Activated CD8-positive, alpha-beta memory T cell treated with anti-CD3 and anti-CD28 coated beads, Interleukin-2, amount 50 U/mL, for 24 hours (primary cell): ENCODE data around the gene LHX4.

Experiments used
- DNase-seq: peaks from one replicate; pipeline ENCODE4 v3.0.0-alpha.2; 2020; ENCODE audit errors: extremely low read depth

The LHX4 gene

DNA sequence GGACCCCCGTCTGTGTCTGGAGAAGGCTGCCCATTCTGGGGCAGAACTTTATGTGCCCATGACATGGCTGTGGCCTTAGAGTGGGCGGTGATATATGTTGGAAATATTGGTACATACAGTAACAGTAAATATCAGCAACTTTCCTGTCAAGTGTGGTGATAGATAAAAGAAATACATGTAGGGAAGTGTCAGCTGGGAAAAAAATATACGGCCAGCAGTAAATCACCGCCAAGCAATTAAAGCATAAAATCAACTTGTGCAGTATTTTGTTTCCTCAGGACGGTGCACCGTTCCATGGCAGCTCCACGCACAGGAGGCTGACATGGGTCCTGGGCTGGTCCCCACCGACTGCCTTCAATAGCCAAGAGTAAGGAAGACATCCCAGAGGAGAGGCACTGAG is 27.4 kb downstream of the LHX4 start:
- DNase-seq, result no peak

DNA sequence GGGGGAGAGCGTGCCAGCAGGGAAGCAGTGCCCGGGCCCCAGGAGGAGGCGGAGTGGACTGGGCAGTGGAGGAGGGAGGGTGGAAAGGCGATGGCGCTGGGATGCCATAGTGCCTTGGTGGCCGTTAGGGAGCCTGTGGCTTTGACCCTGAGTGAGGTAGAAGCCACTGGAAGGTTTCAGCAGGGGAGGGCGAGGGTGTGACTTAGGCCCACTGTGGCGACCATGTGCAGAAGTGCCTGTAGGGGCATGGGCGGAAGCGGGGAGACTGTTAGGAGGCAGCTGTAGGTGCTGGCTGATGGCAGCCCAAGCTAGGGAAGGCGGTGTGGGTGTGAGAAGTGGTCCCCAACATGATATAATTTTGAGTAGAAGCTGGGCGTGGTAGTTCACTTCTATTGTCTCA is 28.2 kb downstream of the LHX4 start:
- DNase-seq, result no peak

DNA sequence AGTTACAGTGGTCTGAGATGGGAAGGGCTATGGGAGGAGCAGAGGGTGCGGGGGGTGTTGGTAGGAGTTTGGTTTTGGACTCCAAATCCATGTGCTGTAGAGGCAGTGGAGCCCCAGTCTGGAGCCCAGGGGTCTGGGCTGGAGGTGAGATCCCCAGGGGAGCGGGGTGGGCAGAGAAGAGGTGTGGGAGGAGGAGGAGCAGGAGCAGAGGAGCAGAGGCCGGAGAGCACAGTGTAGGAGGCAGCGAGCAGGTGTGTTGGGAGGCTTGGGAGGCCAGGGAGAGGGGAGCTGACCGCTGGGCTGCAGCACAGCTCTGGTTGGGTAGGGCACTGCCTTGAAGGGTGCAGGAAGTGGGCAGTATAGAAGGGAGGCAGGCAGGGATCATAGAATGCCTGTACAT is 28.9 kb downstream of the LHX4 start:
- no peak for DNase-seq

DNA sequence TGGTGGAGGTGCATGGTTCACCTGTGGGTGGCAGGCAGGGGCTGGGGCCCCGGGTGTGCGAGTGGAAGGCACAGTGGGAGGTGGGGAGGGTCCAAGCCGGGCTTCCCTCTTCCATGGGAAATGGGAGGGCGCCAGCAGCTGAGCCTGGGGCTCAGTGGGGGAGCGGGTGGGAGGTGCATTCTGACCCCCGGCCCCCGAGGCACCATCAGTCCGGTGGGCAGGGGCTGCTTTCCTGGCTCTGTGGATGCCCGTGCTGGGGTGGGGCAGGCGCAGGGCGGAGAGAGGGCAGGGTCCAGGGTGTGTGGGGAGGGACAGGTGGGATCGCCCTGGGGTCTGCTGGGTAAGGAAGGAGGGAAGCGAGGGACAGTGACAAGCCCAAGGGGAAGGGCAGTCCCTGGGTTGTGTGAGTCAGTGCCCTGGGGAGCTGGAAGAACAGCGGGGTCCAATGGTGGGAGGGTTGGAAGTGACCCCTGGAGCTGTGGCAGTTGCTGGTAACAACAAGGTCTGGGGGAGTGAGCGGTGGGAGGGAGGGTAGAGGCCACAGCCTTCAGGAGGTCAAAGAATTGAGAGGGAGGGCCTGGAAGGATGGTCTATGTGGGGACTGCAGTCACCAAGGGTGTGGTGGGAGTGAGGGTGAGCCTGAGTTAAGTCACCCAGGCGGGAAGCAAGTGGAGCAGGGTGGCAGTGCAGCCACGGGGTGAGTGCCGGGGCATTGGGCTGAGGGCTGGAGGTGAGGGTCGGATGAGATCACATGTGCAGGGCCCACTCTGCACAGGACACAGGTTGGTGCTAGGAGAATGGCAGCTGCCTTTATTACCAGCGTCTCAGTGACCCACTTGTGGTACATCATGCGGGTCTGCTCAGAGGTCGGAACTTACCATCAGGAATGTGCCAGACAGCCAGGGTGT is 29.6 kb downstream of the LHX4 start:
- no peak for DNase-seq

DNA sequence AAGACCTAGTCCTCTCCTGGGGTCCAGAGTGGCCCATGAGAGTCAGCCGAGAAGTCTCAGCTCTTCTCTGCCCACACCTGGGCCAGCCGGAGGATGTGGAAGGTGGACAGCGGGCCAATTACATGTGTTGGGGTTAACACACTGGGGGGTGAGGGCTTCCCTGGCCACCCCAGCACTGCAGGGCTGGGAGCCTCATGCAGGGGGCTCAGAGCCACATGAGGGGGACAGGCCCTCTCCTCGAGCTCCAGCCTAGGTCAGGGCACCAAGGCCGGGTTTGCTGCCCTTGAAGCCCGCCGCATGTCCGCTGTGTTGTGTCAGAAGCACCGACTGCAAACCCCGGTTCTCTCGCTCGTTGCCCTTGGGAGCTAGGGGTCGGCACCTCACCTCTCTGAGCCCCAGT is 30.5 kb downstream of the LHX4 start:
- DNase-seq, result no peak

DNA sequence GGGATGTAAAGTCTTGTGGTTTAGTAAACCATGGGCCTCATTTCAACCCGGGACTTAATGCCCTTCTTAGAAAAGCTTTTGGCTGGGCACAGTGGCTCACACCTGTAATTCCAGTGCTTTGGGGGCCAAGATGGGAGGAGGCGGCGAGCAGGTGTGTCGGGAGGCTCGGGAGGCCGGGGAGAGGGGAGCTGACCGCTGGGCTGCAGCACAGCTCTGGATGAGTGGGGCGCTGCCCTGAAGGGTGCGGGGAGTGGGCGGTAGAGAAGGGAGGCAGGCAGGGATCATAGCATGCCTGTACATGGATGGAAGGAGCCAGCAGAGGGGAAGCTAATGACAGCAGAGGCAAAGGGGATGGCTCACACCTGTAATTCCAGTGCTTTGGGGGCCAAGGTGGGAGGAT is 31.0 kb downstream of the LHX4 start:
- DNase-seq, result no peak

DNA sequence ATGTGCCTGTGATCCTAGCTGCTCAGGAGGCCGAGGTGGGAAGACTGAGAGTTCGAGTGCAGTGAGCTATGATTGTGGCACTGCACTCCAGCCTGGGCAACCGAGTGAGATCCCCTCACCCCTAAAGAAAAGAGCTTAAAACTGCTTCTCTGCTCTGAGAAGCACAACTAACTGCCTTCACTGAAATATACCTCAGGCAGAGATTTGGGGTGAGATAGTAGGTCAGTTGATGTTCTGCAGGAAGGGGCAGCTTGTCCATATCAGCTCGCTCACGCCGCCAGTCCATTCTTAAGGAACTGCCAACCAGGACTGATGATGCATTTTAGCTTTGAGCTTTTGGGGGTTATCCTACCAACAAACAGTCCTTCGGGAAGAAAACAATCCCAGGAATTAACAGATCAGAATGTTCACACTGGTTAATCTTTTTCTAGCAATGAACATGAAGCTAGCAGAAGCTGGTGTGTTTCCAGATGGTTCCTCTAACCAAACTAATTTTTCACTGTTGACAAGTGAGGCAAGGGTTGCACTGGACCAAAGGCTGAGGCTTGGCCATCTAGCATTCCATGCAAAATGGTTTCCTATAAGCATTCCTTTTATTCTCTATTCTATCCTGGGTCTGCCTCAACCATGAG is 31.6 kb downstream of the LHX4 start:
- no peak for DNase-seq

DNA sequence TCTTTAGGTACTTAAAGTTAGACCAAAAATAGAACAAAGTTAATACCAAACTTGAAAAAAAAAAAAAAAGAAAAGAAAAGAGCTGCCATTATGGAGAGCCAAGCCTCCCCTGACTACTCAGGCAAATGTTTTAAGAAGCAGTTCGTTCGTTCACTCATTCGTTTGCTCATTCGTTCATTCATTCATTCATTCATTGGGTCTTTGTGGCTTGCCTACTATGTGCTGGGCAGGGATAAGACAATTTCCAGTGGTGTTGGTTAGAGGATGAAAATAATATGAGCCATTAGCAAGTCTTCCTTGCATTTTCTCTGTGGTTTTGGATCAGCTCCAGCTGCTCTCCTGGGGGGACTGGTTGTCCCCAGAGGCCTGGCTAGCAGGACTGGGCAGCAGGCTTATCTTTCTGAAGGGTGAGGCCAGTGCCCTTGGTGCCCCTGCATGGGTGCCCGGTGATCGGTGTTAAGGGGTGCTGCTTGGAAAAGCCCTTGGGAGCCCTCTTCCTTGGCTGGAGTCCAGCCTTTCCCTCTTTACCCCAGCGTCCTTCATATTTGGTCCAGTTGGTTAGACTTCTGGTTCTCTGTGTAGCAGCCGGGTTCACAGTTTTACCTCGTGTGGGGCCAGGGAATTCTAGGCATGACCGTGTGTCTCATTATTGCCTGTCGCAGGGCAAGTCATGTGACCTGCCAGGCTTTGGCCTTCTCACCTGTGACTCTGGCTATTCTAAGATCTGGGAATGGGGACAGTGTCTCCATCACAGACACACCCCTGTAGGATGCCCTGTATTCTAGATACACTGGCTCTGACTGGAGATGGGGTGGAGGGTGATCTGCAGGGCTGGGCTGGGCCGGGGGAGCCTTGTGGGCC is 32.8 kb downstream of the LHX4 start:
- no peak for DNase-seq

DNA sequence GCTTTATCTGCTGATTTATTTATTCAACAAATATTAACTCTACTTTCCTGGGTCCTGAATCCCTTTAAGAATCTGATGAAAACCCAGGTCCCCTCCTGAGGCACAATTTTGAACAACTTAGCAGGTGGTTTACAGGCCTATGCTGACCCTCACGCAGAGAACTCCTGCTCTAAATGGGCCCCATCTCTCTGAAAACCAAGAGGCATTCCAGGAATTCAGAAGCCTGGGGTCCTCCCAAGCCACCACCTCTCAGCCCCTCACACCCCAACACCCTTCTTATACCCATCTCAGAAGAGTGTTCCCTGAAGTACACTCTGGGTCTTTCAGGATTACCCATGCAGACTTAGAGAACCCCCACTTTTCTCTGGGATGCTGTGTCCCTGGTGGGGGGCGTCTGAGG is 34.5 kb downstream of the LHX4 start:
- DNase-seq, result no peak

DNA sequence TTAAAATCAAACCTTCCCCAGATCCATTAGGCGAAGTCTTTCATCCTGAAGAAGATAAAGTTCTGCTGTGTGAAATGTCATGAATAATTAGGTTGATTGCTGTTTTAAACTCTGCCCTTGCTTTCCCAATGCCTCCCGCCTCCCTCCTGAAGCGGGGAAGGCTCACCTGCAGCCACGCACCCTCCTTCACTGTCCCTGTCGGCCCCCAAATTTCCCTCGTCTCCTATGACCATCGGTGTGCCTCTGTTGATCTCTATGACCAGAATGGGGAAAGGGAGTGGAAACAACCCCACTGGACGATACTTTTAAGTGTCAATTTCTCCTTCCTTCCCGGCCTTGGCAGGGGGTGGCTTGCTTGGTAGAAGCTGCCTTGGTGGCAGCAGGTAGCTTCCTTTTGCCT is 35.1 kb downstream of the LHX4 start:
- no peak for DNase-seq

DNA sequence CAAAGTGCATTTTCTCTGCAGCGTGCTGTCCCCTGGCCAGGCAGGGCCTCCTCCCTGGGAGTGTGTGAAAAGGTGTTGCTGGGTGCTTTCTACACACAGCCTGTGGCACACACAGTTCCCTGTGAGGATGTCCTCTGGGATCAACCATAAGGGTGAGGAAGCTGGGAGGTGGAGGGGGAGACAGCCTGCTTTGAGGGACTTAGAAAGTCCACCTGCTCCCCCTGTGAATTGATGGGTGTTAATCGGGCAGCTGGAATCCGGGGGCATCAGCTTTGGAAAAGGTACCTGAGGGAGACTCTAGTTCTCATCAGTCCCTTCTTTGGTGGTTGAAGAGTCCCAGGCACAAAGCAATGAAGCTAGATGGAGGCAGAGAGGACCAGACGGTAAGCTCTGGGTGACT is 35.8 kb downstream of the LHX4 start:
- DNase-seq, result no peak

DNA sequence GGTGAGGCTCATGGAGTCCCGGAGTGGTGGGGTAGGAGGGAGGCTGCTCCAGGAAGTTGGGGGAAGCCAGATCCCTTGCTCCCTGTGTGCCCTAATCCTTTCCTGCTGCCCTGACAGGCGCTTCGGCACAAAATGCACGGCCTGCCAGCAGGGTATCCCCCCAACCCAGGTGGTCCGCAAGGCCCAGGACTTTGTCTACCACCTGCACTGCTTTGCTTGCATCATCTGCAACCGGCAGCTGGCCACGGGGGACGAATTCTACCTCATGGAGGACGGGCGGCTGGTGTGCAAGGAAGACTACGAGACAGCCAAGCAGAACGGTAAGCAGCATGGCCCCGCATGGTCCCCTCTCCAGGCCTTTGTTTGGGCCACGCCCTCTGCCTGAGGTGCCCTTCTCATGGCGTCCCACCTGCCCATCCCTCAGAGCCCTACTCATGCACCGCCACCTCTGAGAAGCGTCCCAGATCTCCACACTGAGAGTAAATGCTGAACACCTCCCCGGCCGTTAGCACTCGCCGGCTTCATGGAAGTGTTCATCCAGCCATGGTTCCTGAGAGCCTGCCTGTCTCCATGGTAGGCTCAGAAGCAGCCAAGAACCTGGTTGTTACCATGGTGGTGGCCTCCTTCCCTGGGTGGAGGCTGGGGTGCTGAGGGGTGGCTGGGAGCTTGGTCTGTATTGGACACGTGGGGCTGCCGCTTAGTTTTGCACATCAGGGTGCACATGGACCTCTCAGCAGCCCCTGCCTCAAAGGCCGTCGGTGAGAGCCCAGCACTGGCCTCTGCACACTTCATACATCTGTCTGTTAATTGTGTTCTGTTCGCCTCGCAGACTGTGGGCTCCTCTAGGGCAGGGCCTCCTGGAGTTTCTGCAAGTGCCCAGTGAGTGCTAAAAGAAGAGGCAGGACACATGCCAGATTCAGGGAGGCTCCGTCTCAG is 36.5 kb downstream of the LHX4 start:
- no peak for DNase-seq

DNA sequence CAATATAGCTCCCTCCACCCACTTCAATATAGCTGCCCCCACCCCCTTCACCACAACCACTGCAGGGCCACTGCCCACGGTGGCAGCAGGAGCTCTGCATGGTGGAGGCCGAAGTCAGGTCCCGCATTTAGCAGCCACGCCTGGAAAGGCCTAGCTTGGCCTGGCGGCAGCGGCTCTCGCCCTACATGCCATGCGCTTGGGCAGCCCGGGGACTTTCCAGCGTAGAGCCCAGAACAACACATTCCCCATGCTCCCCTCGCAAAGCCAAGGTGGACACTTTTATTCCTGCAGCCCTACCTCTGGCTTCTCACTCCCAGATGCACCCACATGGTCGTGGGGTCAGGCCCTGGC is 37.1 kb downstream of the LHX4 start:
- no peak for DNase-seq

DNA sequence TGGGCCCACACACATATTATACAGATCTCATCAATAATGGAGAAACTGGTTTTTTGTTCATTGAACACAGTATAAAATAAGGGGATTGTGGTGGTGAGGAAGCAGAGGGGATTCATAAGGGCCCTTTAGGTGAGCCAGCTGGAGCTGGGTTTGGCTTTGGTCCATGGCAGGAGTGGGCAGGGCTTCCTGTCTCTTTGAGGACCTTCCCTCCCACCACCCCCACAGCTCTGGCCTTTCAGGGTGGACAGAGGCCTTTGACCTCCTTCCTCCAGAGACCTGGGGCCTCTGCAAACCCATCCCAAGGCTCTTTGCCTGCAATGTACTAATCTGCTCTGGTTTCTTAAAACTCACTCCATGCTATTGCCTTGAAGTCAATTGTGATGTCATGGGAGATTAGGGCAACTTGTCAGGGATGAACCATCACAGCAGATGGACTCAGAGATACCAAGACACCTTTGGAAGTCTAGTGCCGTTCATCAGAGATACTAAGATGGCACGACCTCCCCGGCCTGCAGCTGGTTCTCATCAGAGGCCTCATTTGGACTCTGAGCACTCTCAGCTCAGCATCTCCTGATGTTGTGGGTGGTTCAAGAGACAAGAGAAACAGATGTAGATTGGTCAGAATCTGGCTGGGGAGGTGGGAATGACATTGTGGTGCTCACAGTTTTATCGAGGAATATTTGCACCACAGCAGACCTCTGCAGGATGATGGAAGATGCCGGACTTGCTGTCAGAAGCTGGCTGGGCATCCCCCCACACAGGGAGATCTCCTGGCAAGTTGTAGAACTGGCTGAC is 37.9 kb downstream of the LHX4 start:
- no peak for DNase-seq

DNA sequence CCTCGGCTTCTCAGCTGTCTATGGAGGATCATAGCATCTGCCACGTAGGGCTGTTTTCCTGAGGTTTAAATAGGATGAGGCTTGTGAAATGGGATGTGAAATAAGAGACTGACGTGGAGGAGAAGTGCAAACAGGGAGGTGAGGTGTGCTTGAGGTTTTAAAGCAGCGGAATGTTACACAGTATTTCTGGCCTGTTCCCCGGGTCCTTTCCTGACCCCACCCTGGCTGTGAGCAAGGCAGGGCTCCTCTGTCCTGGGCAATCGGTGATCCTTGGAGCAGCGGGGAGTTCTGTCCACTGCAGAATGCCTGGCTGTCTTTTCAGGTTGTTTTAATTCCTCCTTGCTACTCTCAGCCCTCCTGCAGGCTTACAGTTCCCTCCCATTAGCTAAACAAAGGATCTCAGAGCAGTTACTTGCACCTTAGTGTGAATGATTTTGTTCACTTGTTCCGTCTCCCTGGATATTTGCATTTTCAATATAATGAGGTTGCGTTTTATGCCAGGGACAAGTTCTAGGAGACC is 38.6 kb downstream of the LHX4 start:
- DNase-seq, result no peak

DNA sequence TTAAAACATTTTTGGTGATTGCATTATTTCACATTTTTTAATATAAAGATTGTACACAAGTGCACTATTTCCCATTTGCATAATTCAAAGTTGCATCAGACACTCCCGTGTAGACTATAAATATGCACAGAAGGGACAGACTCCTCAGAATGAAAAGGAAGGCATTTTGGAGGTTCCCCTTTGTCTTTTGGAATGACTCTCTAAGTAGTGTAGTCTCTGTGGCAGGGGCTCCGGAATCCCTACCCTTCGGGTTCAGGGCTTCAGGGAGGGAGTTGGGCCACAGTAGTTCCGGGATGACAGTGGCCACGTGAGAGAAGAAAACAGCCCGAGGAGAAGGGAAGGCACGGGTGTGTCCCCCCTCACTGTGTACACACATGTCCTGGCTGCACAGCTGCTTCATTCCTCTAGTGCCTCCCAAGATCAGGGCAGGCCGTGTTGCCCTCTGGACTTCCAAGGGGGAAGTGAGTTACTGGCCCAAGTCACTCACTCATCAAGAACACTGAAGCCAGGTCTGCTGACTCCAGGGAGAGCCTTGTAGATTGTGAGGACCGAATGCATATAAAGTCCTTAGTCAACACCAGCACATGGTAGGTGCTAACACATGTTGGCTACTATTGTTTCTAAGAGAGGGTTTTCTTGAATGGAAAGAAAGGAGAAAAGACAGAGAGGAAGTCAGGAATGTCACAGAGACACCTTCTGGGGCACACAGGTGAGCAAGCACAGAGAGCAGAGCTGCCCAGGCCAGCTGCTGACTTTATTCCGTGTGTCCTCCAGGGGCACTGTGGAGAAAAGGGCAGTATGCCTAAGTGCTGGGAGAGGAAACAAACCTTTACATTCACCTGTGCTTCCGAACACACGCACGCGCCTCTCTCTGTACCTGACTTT is 39.8 kb downstream of the LHX4 start:
- DNase-seq, result no peak

DNA sequence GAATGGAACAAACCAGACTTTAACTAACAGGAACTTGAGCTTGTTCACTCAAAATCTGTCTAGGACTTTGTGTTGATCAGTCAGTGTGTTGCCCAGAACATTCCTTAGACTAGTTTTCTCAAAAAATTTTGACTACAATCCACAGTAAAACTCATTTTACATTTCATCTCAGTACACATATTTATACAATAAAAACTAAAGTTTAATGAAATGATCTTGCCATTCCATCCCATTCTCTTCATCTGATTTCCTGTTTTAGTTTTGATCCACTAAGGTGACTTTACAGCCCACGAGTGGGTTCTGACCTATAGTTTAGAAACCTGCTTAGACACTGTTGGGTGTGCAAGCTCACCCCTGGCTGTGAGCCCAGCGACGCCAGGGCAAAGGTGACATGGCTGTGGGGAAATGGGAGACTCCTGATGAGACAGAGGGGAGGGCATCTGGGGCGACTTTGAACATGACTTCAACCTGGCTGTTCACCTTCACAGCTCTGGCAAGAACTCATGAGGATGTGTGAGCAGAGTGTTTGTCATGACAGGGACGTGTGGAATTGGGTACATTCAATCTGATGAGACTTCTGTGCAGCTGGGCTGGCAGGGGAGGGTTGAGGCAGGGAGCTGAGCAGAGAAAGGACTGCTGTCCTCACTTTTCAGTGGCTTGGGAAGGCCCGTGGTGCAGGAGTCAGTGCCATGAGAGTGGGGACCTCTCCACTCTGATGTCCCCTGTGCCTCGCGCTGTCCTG is 40.6 kb downstream of the LHX4 start:
- no peak for DNase-seq
